ENCODE measurements around the gene KLHL29.

KLHL29 gene

DNA sequence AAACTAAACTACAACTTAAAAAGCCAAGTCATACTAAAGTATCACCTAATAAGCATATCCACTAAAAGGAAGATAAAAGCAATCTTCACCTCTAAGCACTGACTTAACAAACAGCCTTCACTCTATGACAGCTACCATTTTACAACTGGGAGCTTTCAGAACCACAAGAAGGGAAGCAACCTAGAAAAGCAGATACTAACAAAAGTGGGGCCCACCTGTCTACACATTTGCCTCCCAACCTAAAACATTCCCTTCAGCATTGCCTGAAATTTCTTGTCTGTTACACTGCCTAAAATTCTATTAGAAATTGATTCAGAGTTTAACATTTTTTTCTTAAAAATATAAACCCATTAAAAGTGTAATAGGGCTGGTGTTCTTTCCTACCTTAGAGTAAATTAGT lies 370.0 kb downstream of the KLHL29 start:
- DNase-seq = no peak

DNA sequence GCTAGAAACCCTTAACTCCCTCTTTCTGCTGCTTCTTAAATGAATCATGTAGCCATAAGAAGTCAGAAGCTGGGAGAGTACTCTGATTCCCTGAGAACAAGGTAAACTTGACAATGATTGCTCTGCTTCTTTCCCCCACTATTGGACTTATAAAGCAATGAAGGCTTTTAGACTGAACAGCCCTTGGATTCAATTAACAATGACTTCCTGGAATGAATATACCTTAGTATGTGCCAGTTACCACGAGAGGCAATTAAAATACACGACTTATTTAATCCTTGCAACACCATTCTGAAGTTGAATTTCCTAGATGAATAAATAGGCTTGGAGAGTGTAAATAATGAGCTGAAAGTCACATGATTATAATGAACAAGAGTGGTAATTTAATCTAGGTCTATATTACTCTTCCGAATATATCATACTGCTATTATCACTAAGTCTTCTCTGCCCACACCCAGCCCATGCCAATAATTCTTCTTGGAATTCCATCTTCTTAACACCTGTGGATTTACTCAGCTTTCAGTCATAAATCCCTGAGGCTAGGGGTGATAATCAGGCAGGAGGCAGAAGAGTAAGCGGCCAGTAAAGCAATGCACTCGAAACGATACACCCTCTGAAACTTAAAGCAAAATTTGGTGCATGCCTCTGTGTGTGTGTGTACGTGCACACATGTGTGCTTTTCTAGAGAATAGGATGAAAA lies 371.8 kb downstream of the KLHL29 start:
- DNase-seq = no peak

DNA sequence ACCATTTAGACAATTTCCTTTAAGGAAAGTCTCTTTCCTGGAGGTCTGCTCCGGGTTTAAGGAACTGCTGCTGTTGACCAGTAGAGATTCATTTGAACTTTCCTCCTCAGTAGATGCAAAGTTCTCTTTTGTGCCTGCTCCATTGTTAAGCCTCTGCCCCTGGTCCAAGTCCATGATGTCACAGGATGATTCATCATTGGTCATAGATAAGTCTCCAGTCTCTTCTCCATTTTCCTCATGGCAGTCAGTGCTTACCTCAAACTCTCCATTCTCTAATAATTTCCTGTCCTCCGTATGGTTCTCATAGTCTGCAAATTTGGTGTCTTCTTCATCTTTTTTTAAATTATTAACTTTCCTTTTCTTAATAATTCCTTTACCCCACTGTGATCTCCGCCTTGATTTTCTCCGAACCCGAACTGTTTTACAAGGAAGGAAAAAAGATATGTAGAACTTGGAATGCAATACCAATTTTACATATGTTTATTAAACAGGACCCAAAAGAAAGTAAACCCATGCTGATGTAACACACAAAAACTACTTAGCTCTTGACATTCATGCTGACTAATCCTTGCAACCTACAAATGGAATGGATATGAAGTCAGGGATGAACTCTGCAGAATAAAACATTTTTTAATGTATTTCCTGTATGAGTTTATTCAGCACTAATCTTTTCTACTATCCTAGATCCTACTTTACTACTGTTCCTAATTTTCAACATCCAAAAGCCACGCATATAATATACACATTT lies 372.9 kb downstream of the KLHL29 start:
- DNase-seq = no peak
